ENCODE data around the gene BSG. TPM values are rescaled to one million over a fixed set of nuclear protein-coding genes. Genes with fewer than 3 reads are reported as not detected.

BSG gene
- total and polyA plus RNA-seq, 10 of the 15 experiments (the other 5 are each of a cell fraction or from before 2014, with no cell fraction given): 2.8 to 297 (median 199) TPM

DNA sequence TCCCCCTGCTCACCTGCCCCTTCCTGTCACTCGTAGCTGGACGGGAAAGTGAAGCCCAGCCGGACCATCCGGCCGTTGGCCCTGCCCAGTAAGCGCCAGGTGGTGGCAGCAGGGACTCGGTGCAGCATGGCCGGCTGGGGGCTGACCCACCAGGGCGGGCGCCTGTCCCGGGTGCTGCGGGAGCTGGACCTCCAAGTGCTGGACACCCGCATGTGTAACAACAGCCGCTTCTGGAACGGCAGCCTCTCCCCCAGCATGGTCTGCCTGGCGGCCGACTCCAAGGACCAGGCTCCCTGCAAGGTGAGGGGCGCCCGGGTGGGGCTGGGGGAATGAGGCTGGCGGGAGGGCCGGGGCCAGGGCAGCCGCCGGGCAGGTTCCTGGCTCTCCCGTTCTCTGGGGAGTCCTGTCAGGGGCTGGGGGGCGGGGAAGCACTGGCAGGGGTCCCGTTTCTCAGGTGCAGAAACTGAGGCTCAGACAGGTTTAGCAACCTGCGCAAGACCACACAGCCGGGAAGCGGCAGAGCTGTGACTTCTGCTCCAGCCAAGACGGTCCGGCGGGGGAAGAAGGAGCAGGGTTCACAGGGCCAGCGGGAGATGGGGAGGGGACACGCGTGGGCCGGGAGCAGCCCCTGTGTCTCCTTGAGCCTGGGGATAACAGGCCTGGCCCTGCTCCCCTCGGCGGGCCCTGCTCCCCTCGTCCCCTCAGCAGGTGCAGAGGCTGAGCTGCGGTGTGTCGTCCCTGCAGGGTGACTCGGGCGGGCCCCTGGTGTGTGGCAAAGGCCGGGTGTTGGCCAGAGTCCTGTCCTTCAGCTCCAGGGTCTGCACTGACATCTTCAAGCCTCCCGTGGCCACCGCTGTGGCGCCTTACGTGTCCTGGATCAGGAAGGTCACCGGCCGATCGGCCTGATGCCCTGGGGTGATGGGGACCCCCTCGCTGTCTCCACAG is 23.2 kb upstream of the BSG start:
- H3K36me3 ChIP-seq (ENCODE audit: control insufficient read depth in 2 of 2, insufficient read depth in 2 of 2, low read length in 1 of 2): no peaks in the 10 kb centered on the region
- no peak overlapping the region for H3K4me2 ChIP-seq (ENCODE audit: control insufficient read depth, insufficient read depth)
- no peak for FAIRE-seq
- no peaks in the 10 kb centered on the region for H3K27me3 ChIP-seq (replicated peaks in 1 of 2; ENCODE audit: control insufficient read depth in 2 of 2, insufficient read depth in 2 of 2, low read length in 1 of 2)
- H3K4me1 ChIP-seq (ENCODE audit: control insufficient read depth, insufficient read depth, low read length): no peaks in the 10 kb centered on the region
- TF ChIP-seq ZNF274 (IDR thresholded peaks at IDR 0.05; ENCODE audit: insufficient read depth, insufficient read length): no peak
- no peak for TF ChIP-seq CHD1 (IDR thresholded peaks at IDR 0.05; ENCODE audit: low read depth, low read length)
- no peak for TF ChIP-seq SMARCA5 (IDR thresholded peaks at IDR 0.05)
- TF ChIP-seq TBL1XR1 (IDR thresholded peaks at IDR 0.05; ENCODE audit: low read depth, low read length): no peak
- TF ChIP-seq, protein P1, sequence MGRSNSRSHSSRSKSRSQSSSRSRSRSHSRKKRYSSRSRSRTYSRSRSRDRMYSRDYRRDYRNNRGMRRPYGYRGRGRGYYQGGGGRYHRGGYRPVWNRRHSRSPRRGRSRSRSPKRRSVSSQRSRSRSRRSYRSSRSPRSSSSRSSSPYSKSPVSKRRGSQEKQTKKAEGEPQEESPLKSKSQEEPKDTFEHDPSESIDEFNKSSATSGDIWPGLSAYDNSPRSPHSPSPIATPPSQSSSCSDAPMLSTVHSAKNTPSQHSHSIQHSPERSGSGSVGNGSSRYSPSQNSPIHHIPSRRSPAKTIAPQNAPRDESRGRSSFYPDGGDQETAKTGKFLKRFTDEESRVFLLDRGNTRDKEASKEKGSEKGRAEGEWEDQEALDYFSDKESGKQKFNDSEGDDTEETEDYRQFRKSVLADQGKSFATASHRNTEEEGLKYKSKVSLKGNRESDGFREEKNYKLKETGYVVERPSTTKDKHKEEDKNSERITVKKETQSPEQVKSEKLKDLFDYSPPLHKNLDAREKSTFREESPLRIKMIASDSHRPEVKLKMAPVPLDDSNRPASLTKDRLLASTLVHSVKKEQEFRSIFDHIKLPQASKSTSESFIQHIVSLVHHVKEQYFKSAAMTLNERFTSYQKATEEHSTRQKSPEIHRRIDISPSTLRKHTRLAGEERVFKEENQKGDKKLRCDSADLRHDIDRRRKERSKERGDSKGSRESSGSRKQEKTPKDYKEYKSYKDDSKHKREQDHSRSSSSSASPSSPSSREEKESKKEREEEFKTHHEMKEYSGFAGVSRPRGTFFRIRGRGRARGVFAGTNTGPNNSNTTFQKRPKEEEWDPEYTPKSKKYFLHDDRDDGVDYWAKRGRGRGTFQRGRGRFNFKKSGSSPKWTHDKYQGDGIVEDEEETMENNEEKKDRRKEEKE (IDR thresholded peaks at IDR 0.05): no peak
- TF ChIP-seq CREM (IDR thresholded peaks at IDR 0.05; ENCODE audit: low read depth): no peak
- no peak for TF ChIP-seq CREB1 (IDR thresholded peaks at IDR 0.05; ENCODE audit: low read depth)
- TF ChIP-seq FOXM1 (IDR thresholded peaks at IDR 0.05; ENCODE audit: low read depth, low read length): no peak
- TF ChIP-seq, protein P2, sequence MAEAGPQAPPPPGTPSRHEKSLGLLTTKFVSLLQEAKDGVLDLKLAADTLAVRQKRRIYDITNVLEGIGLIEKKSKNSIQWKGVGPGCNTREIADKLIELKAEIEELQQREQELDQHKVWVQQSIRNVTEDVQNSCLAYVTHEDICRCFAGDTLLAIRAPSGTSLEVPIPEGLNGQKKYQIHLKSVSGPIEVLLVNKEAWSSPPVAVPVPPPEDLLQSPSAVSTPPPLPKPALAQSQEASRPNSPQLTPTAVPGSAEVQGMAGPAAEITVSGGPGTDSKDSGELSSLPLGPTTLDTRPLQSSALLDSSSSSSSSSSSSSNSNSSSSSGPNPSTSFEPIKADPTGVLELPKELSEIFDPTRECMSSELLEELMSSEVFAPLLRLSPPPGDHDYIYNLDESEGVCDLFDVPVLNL (IDR thresholded peaks at IDR 0.05; ENCODE audit: low read depth, low read length): no peak
- TF ChIP-seq RELA (IDR thresholded peaks at IDR 0.05; ENCODE audit: borderline replicate concordance, partially characterized antibody): no peak
- no peak for TF ChIP-seq ZNF622 (IDR thresholded peaks at IDR 0.05)
- TF ChIP-seq, protein P3, sequence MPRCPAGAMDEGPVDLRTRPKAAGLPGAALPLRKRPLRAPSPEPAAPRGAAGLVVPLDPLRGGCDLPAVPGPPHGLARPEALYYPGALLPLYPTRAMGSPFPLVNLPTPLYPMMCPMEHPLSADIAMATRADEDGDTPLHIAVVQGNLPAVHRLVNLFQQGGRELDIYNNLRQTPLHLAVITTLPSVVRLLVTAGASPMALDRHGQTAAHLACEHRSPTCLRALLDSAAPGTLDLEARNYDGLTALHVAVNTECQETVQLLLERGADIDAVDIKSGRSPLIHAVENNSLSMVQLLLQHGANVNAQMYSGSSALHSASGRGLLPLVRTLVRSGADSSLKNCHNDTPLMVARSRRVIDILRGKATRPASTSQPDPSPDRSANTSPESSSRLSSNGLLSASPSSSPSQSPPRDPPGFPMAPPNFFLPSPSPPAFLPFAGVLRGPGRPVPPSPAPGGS (IDR thresholded peaks at IDR 0.05; ENCODE audit: borderline replicate concordance, insufficient read depth, low read depth, low read length, poor library complexity, severe bottlenecking): no peak
- TF ChIP-seq ZNF384 (IDR thresholded peaks at IDR 0.05; ENCODE audit: borderline replicate concordance, low read depth, low read length): no peak
- no peak for TF ChIP-seq WRNIP1 (IDR thresholded peaks at IDR 0.05; ENCODE audit: borderline replicate concordance, low read depth, low read length)
- TF ChIP-seq RUNX3 (IDR thresholded peaks at IDR 0.05; ENCODE audit: low read length): no peak
- no peak for TF ChIP-seq YBX1 (IDR thresholded peaks at IDR 0.05)
- no peak for TF ChIP-seq ZSCAN29 (IDR thresholded peaks at IDR 0.05)
- TF ChIP-seq IRF4 (IDR thresholded peaks at IDR 0.05; ENCODE audit: low read depth, low read length): no peak
- TF ChIP-seq NBN (IDR thresholded peaks at IDR 0.05): no peak
- ChIA-PET SMC1A (ENCODE audit: uncharacterized antibody, unreplicated experiment) (no interaction called here), POLR2A (no interaction called here), CTCF (no interaction called here), RAD21 (ENCODE audit: unreplicated experiment) (no interaction called here)
- BruUV-seq (replicated peaks): no TSS peak
- ATAC-seq: no peak
- in situ Hi-C loops (cut with MboI): no loop called here
- H3K27ac ChIP-seq (ENCODE audit: control insufficient read depth, insufficient read depth): no peak overlapping the region
- H4K20me1 ChIP-seq (ENCODE audit: control insufficient read depth, insufficient read depth): no peaks in the 10 kb centered on the region
- H2AFZ ChIP-seq (ENCODE audit: control insufficient read depth, low read depth, low read length): no peak overlapping the region
- intact Hi-C loops (cut with micrococcal nuclease; ENCODE audit: unreplicated experiment): no loop called here
- no peaks in the 10 kb centered on the region for H3K9me3 ChIP-seq (replicated peaks; ENCODE audit: control insufficient read depth, insufficient read depth, low read length)
- no peaks in the 10 kb centered on the region for H3K79me2 ChIP-seq (ENCODE audit: control insufficient read depth, insufficient read depth, low read length)
- no peak for DNase-seq (ENCODE audit: low read depth, low spot score)
- H3K9ac ChIP-seq (ENCODE audit: control insufficient read depth, insufficient read depth, low read length): no peak overlapping the region
- H3K4me3 ChIP-seq: no peak overlapping the region
- WGBS (ENCODE audit: insufficient coverage, insufficient replicate concordance, low lambda C conversion rate, missing lambda C conversion rate): 68% methylated on average over 46 of the region's 52 CpGs
